HG03521 (cell line): Measurements from ENCODE around the gene GALNT17.
"Not testable (repeated sequence)": the region's sequence is repeated elsewhere in the genome, so short reads cannot be mapped to it uniquely, and the experiment has no call there.

Experiments
- ATAC-seq: cut with Tn5 transposase; IDR thresholded peaks from one replicate; pipeline ENCODE4 v1.9.1; 2021; ENCODE audit warnings: mild to moderate bottlenecking, moderate library complexity; ENCODE audit not compliant: unreplicated experiment

GALNT17 gene

GRCh38 chr7:71229148-71229547 is 97.2 kb downstream of the GALNT17 start:
- no peak for ATAC-seq

GRCh38 chr7:71229699-71230098 is 97.8 kb downstream of the GALNT17 start:
- ATAC-seq = no peak

- no peak for ATAC-seq
Measured at GRCh38 chr7:71235253-71235652, 103.3 kb downstream of the GALNT17 start.

- no peak for ATAC-seq
Measured at GRCh38 chr7:71236230-71237105, 104.5 kb downstream of the GALNT17 start.

- no peak for ATAC-seq
Measured at GRCh38 chr7:71237945-71238344, 106.0 kb downstream of the GALNT17 start.

GRCh38 chr7:71238581-71239295 is 106.8 kb downstream of the GALNT17 start:
- no peak for ATAC-seq

- ATAC-seq = no peak
Measured at GRCh38 chr7:71239586-71240268, 107.8 kb downstream of the GALNT17 start.

GRCh38 chr7:71243736-71244410 is 111.9 kb downstream of the GALNT17 start:
- ATAC-seq = no peak

GRCh38 chr7:71245038-71245437 is 113.1 kb downstream of the GALNT17 start:
- no peak for ATAC-seq

- no peak for ATAC-seq
Measured at GRCh38 chr7:71251706-71252105, 119.8 kb downstream of the GALNT17 start.

GRCh38 chr7:71254751-71255150 is 122.8 kb downstream of the GALNT17 start:
- no peak for ATAC-seq

- no peak for ATAC-seq
Measured at GRCh38 chr7:71255537-71256178, 123.7 kb downstream of the GALNT17 start.

- ATAC-seq = no peak
Measured at GRCh38 chr7:71261066-71261465, 129.1 kb downstream of the GALNT17 start.

GRCh38 chr7:71262834-71263233 is 130.9 kb downstream of the GALNT17 start:
- ATAC-seq = not testable (repeated sequence)

- ATAC-seq = no peak
Measured at GRCh38 chr7:71264005-71264404, 132.1 kb downstream of the GALNT17 start.

- ATAC-seq = no peak
Measured at GRCh38 chr7:71266912-71267311, 135.0 kb downstream of the GALNT17 start.

- no peak for ATAC-seq
Measured at GRCh38 chr7:71267734-71268469, 136.0 kb downstream of the GALNT17 start.

- ATAC-seq = no peak
Measured at GRCh38 chr7:71270558-71270957, 138.6 kb downstream of the GALNT17 start.

- ATAC-seq = no peak
Measured at GRCh38 chr7:71271203-71271602, 139.3 kb downstream of the GALNT17 start.
